ENCODE results near the gene ADARB1.

ADARB1 gene

DNA sequence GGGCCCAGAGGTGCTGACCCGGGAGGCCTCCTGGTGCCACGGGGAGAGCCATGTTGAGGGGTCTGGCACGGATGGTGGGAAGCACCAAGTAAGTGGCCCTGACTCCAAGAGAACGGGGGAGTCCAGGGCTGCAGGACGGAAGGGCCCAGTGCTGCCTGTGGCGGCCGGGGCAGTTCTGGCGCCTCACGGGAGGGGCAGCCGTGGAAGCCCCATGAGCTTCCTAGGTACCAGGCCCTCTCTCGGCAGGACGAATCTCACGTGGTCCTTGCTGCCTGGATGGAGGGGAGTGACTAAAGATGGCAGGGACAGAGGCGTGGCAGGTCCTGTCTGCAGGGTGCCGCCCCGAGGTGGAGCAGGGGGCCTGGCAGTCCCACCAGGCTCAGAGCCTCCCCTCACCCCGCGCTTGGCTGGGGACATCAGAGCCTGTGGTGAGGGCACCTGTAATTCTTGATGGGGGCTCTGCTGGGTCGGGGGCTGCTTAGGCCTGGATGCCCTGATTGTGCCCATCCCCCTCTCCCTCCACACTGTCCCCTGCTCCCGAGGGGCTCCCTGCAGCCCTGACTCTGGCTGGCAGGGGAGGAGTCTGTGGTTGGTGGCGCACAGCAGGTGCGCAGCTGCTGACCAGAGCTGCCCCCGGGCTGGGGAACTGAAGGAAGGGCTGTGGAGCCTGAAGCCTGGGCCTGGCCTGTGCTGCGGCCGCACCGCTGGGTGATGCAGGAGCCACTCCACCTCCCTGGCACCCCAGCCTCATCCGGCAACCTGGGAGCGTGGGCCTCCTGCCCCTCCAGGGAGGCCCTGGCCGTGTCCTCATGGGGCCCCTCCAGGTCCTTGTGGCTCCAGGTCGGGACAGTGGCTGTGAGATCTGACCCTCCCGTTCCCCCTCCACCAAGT, 181.9 kb downstream of the ADARB1 start:
- DNase-seq = no peak

- DNase-seq = no peak
These were observed 182.7 kb downstream of the ADARB1 start for GRCh38 chr21:45256912-45257672.

DNA sequence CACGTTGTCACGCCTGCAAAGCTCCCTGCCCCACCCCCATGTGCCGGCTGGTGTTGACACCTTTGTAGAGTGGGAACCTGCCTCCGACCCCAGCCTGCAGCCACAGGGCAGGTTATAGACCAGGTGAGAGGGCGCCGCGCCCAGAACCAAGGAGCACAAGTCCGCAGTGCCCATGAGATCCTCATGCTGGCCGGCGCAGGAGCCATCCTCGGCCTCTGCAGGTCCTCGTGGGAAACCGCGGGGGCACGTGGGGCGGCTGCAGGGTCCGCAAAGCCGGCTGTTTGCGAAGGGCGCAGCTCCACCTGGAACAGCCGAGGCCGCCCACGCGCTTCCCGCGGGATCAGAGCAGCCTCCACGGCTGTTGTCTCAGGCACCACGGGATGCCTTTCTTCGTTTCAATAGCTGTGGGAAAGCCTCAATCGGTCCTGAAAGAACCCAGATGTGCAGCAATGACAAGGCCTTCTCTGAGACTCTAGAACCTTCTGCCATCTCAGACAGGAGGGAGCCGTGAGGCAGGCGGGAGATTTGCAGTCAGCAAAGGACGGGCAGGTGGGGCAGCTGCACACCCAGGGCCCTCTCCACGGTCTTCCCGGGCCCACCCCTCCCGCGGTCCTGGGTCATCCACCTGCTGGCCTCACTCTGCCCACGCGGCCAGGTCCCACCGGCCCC, 183.4 kb downstream of the ADARB1 start:
- no peak for DNase-seq

- no peak for DNase-seq
These were observed 184.1 kb downstream of the ADARB1 start for GRCh38 chr21:45258466-45258865.

GRCh38 chr21:45259206-45259840, 184.9 kb downstream of the ADARB1 start:
- DNase-seq = no peak

DNA sequence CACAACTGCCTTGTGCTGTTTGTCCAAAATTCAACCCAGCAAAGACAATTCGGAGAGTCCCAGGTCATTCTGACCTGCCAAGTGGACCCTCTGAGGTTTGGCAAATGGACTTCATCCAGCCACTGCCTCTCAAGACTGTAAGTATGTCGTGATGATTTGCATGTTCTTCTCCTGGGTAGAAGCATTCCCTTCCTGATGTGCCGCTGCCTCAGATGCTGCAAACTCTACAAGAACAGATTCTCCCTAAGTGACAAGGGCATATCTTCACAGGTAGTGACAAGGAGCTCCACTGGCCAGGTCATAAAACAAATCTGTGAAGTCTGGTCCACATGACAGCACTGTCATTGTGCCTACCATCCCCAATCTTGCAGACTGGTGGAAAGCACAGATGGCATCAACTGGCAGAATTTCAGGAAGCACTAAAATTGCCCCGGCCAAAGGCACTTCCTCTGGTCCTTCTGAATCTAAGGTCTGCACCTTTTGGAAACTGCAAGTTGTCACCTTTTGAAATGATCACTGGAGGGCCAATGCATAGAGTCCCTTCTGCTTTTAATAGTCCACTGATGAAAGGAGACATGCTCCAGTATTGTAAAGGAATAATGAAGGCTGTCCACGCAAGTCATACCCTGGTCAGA, 185.9 kb downstream of the ADARB1 start:
- DNase-seq = no peak

GRCh38 chr21:45261093-45261492, 186.7 kb downstream of the ADARB1 start:
- no peak for DNase-seq

GRCh38 chr21:45262041-45262581, 187.7 kb downstream of the ADARB1 start:
- DNase-seq = no peak

DNA sequence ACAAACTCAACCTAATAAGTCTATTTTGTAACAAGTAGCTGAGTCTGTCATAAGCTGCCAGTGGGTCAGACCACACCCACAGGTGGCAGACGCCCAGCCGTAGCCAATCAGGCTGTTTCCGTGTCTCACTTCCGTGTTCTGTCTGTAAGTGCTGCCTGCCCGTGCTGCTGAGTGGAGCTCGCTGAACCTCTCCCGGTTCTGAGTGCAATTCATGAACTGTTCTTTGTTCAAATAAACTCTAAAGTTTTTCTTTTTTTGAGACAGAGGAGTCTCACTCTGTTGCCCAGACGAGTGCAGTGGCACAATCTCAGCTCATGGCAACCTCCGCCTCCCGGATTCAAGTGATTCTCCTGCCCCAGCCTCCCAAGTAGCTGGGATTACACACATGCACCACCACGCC, 188.2 kb downstream of the ADARB1 start:
- DNase-seq = no peak

DNA sequence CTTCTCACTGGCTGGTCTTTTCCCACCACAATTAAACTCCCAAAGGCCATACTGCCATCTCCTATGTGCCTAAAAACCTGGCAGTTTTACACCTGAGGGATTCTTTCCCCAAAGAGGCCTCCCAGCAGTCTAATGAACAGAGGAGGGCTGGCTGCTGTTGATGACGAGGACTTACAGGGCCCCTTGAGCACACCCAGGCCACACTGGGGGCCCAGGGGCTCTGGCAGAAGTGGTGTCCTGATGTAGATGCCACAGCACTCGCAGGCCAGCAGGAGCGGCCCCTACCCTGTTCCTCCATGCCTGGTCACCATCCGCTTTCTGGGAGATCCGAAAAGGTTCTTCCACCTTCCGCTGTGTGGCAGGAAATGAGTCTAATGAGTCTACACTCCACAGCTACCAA, 189.2 kb downstream of the ADARB1 start:
- no peak for DNase-seq

DNA sequence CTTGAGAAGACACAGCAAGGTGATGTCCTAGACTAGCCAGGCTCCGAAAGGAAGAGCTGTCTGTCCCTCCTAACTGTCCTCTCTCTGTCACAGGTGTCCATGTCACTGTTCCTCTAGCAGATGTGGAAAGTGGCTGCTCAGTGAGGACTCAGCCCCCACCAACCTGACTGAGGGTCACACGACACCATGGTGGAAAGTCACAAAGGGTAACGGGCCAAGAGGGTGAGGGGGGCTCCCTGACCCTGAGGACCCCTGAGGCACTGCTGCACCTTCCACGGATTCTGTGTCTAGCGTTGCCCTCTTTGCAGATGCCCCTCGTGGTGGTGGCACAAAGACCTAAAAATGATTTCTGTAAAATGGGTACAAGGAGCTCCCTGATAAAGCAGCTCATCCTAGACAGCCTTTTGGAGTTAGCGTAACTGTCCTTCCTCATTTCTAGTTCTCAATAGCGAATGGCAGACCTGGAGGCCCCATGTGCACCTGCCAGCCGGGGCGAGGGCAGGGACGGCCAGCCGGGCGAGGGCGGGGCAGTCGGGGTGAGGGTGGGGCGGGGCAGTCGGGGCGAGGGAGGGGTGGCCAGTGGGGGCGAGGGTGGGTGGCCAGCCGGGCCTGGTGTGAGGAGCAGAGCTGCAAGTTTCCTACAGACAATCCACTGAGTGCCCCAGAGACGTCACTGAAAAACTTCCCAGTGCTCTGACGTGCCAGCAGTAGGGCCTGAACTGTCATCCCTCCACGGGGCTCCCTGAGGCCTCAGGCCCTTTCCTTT, 189.9 kb downstream of the ADARB1 start:
- no peak for DNase-seq

GRCh38 chr21:45264912-45265515, 190.6 kb downstream of the ADARB1 start:
- DNase-seq = no peak

GRCh38 chr21:45265721-45266517, 191.5 kb downstream of the ADARB1 start:
- no peak for DNase-seq

DNA sequence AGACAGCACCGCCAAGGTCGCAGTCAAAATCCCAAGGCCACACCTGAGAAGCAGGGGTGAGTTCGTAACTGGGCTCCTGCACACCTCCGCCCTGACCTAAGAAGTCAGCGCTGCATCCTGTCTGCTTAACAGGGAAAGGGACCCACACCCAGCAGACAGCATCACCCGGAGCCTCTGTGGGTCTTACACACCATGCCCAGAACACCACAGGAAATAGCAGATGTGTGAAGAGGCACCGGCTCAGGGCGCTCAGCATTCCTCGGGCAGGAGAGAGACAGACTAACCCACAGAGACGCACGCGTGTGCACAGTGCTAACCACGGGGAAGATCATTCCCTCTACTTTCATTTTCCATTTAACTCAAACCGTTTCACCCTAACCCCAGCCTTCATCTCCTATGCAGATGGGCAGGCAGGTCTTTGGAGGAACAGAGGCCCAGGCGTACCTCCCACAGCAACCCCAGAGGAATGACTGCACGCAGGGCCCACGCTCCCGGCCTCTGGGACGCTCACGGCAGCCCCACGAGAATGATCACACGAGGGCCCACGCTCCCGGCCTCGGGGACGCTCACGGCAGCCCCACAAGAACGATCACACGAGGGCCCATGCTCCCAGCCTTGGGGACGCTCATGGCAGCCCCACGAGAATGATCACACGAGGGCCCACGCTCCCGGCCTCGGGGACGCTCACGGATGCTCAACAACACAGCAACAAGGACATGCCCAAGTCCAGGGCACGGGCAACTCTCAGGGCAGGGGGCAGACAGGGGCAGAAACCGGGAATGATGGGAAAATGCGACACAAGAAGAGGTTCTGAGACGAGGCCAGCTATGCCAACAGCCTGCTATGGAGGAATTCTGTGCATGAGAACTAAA, 192.4 kb downstream of the ADARB1 start:
- DNase-seq = peak; percentile 48 to 58

DNA sequence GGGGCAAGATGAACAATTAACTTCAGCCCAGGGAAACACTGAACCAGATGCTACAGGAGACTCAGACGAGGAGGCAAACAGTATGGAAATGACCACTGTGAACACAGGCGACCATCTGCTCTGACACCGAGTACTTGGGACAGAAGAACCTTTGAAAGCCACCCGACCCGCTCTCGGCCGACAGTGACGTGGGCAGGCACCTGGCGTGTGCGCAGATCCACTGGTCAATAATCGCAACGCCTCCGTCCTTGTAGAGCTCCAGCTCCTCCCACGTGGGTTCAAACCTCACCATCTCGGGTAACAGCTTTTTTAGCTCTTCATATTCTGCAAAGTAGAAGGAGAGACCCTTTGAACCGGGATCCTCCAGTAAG, 193.0 kb downstream of the ADARB1 start:
- no peak for DNase-seq

GRCh38 chr21:45269861-45270260, 195.5 kb downstream of the ADARB1 start:
- no peak for DNase-seq

DNA sequence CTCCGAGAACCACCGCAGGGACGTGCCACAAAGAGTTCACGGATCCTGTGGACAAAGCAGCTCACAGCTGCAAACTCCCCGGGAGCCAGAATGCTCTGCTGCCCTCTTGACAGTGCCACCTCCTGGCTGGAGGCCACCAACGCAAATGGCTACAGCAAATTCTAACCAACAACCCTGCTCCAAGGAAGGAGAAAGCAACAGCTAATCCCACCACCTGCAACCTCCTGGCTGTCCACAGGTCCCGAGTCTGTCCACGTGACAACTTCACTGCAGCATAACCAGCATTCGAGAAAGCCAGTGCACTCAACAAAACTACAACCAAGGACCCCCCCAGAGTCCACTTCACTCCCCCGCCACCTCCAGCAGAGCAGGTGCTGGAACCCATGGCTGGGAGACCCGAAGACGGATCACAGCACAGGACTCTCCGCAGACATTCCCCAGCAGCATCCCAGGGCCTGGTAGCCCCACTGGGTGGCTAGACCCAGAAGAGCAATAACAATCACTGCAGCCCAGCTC, 196.0 kb downstream of the ADARB1 start:
- DNase-seq = no peak

Data from CD4-positive, alpha-beta T cell treated with Interleukin-1 beta for 1 hour (primary cell).